Heart left ventricle (tissue), 16 donors: ENCODE measurements around the gene MGLL. TPM values are rescaled to one million over a fixed set of nuclear protein-coding genes. Genes with fewer than 3 reads are reported as not detected.

Source experiments
- ATAC-seq, 4 donors: fragments of 200-7000 bp; cut with Tn5 transposase; one replicate each; pipeline ENCODE4 v1.9.1; 2020 to 2022; ENCODE audit warnings: moderate library complexity in 4 of 4, mild to moderate bottlenecking in 3 of 4, moderate number of reproducible peaks in 1 of 4
- DNase-seq, 5 donors: peaks; one replicate each; pipeline ENCODE4 v3.0.0-alpha.2; 2020
- H3K27ac ChIP-seq, 12 donors: fragments of 200-600 bp; sonication (generic) in 4 of 12; one replicate each; pipeline versions ENCODE4 v1.5.0 to v1.8.0; 2016 to 2022; ENCODE audit warnings: mild to moderate bottlenecking in 2 of 12
- H3K27me3 ChIP-seq, 9 donors: fragments of 200-600 bp; sonication (generic) in 2 of 9; one replicate each; pipeline versions ENCODE4 v1.5.1 to v1.8.0; 2016 to 2022; ENCODE audit warnings: mild to moderate bottlenecking in 3 of 9
- H3K36me3 ChIP-seq, 9 donors: fragments of 200-600 bp; sonication (generic) in 2 of 9; one replicate each; pipeline versions ENCODE4 v1.5.0 to v1.8.0; 2018 to 2022; ENCODE audit warnings: mild to moderate bottlenecking in 2 of 9
- H3K4me1 ChIP-seq, 12 donors: fragments of 200-600 bp; sonication (generic) in 4 of 12; one replicate each; pipeline versions ENCODE4 v1.5.0 to v1.8.0; 2016 to 2022; ENCODE audit warnings: mild to moderate bottlenecking in 3 of 12
- H3K4me3 ChIP-seq, 12 donors: fragments of 200-600 bp; sonication (generic) in 4 of 12; one replicate each; pipeline versions ENCODE4 v1.5.0 to v1.8.0; 2017 to 2022; ENCODE audit warnings: mild to moderate bottlenecking in 9 of 12, moderate library complexity in 4 of 12
- H3K9me3 ChIP-seq, 12 donors: fragments of 200-600 bp; sonication (generic) in 4 of 12; one replicate each; pipeline versions ENCODE4 v1.5.0 to v1.8.0; 2016 to 2022; ENCODE audit warnings: mild to moderate bottlenecking in 1 of 12
- POLR2A ChIP-seq, 2 donors: fragments of 450-650 bp; IDR thresholded peaks; one replicate each; pipeline ENCODE4 v1.6.1; 2017; ENCODE audit warnings: antibody characterized with exemption in 2 of 2, mild to moderate bottlenecking in 2 of 2, moderate library complexity in 2 of 2
- WGBS, 4 donors: extraction: QIAGEN DNeasy Blood & Tissue Kit in 2 of 4; methylation state at CpG; one replicate each; pipeline versions ENCODE4 v1.1.5 to v1.1.7; 2013 to 2018; 5-methylcytosine and 5-hydroxymethylcytosine counted together
- intact Hi-C, 10 donors: fragments of 100-400 bp; cut with DNase I; formaldehyde crosslinking; loops; one replicate each; pipeline versions ENCODE4 v1.11.1 to v1.14.2; 2022
- polyA plus RNA-seq, 2 donors: library from polyadenylated mRNA; stranded (reverse); fragments of 200-250 nt; gene quantifications; one replicate each; pipeline ENCODE4 v1.2.3, GENCODE V29; 2013
- total RNA-seq, 9 donors: library from RNA; depleted of rRNA in 2 of 9; stranded (reverse); fragments of >200 nt in 2 of 9; fragmentation: NEBNext Ultra II Directional in 3 of 9; extraction: Animal tissue kit (Norgen Biotek cat#: 25700) in 3 of 9; gene quantifications; one replicate each; pipeline versions ENCODE4 v1.1.0 to v1.2.4, GENCODE V29; 2016 to 2023
- TF ChIP-seq, protein P1 (sequence below), 12 donors: fragments of 200-600 bp; sonication (generic) in 4 of 12; IDR thresholded peaks; one replicate each; pipeline versions ENCODE4 v1.5.0 to v1.8.0; 2018 to 2022; ENCODE audit warnings: antibody characterized with exemption in 12 of 12, mild to moderate bottlenecking in 5 of 12
- donor health status: ischemic (EF 13 %, LVEDD 7.1; RV severe dilation, severe dysfunction).
- donor health status: healthy with polysubstance abuse.
- donor health status: DM: no; HTN: yes; CAD: no.
- donor health status: DM: no; HTN: no; CAD: no.
- donor health status: ischemic (EF 25% LVEDD 6.9; RV normal size, moderate dysfunction).
- donor health status: ischemic (EF 25% LVEDD 5.7; RV mildly dilated, moderate dysfunction).
- donor health status: healthy.
- donor health status: DM: yes; HTN: yes; CAD: no.
- donor health status: ischemic (EF 35%, LVEDD 5.7; RV mildly dilated, moderate dysfunction).
- donor health status: nonischemic (EF 11% LVEDD 7.7; RV severe dilation, severe dysfunction).
- donor health status: DM: yes; HTN: yes; CAD: no.
- donor health status: PGD.
- donor health status: ischemic (EF 29% LVEDD 5.4; RV normal size, mild dysfunction).
- donor health status: nonischemic (EF 23%, LVEDD 6.1; RV moderate dilation, normal function).

MGLL gene
- total and polyA plus RNA-seq, 11 donors, result 38.5 to 119 (median 78.9) TPM

DNA sequence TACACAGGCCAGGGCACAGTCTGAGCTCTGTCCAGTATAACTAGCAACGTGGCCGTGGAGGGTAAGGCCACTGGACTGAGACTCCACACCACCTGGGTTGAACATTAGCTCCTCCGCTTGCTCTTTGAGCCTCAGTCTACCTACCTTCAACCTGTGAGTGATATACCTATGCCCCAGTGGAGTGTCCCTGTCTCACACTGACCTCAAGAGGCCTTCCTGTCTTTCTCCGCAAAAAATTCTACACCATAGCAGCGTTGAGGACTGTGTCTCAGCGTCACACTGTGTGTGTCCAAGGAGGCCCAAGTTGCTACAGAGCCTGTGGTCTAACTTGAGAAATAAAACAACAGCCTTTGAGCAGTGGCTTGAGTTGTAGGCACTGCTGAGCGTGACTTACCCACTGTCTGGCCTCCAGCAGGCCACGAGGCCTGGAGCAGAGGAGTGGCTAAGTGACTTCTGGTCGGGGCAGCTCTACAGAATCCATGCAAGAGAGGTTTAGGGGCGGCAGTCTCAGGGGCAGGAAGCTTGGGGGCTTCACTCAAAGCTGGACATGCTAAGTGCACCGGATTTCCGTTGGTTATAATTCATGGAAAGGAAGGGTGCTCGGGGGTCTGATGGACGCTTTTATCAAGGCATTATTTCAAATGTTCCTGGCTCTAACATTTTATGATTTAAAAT, 2.0 kb upstream of the MGLL start:
- TF ChIP-seq, protein P1, sequence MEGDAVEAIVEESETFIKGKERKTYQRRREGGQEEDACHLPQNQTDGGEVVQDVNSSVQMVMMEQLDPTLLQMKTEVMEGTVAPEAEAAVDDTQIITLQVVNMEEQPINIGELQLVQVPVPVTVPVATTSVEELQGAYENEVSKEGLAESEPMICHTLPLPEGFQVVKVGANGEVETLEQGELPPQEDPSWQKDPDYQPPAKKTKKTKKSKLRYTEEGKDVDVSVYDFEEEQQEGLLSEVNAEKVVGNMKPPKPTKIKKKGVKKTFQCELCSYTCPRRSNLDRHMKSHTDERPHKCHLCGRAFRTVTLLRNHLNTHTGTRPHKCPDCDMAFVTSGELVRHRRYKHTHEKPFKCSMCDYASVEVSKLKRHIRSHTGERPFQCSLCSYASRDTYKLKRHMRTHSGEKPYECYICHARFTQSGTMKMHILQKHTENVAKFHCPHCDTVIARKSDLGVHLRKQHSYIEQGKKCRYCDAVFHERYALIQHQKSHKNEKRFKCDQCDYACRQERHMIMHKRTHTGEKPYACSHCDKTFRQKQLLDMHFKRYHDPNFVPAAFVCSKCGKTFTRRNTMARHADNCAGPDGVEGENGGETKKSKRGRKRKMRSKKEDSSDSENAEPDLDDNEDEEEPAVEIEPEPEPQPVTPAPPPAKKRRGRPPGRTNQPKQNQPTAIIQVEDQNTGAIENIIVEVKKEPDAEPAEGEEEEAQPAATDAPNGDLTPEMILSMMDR (IDR thresholded peaks at IDR 0.05), result no peak
- TF ChIP-seq POLR2A (IDR thresholded peaks at IDR 0.05), result no peak
- Histone ChIP-seq H3K27me3 (no peaks in the 10 kb centered on the region), H3K9me3 (peaks cover 0 to 24% (median 9%) of the 10 kb centered on the region in 12 donors), H3K36me3 (peaks cover 0 to 13% (median under 1%) of the 10 kb centered on the region in 9 donors), H3K27ac (peak overlapping the region in 1 of 12 donors; percentile 11), H3K4me1 (peaks cover 0 to 35% (median 16%) of the 10 kb centered on the region in 12 donors), H3K4me3 (no peak overlapping the region)
- no peak for DNase-seq
- no peak for ATAC-seq
- intact Hi-C loops, result loop anchor here in 9 of 10 donors (2.0 to 10.0 kb wide), 9 partner anchors 37 to 249 kb away; partner anchors contain the start of genes ABTB1 (in 2 of the 9) and TPRA1 (in 1 of the 9)
- WGBS, 4 donors, result 90 to 94% (median 91%) methylated on average over 14 of the region's 14 CpGs

DNA sequence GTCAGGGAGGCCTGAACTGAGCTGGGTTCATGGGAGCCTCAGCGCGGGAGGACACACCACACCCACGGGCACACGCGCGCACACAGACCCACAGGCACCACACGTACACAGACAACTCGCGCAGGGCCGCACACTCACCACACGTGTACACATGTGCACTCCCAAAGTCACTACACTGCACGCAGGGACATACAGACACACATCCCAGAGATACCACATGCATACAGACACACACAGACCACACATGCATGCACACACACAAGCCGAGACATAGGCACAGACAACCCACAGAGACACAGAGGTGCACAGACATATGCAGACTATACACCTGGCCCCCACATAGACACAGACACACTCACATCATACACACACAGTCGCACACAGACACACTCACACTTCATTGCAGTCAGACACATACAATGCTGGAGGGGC, 1.1 kb upstream of the MGLL start:
- DNase-seq (no peak), ATAC-seq (no peak)
- H3K9me3 ChIP-seq, result peaks cover 0 to 17% (median 5%) of the 10 kb centered on the region in 12 donors
- WGBS, 4 donors, result 20 to 32% (median 25%) methylated on average over 11 to 14 of the region's 14 CpGs
- TF ChIP-seq, protein P1 (IDR thresholded peaks at IDR 0.05), result peak in 1 of 12 donors; percentile 51
- TF ChIP-seq POLR2A (IDR thresholded peaks at IDR 0.05), result no peak
- H3K4me1 ChIP-seq, result peaks cover 0 to 42% (median 24%) of the 10 kb centered on the region in 12 donors
- H3K4me3 ChIP-seq, result peak overlapping the region in 11 of 12 donors; percentile 67 to 99 (median 87)
- peaks cover 0 to 22% (median 9%) of the 10 kb centered on the region in 9 donors for H3K36me3 ChIP-seq
- intact Hi-C loops, result loop anchor here in 9 of 10 donors (1.0 to 10.0 kb wide), 12 partner anchors 35 to 249 kb away; partner anchors contain the start of genes ABTB1 (in 2 of the 9) and TPRA1 (in 1 of the 9)
- peak overlapping the region in 10 of 12 donors; percentile 47 to 97 (median 92) for H3K27ac ChIP-seq
- no peaks in the 10 kb centered on the region for H3K27me3 ChIP-seq

DNA sequence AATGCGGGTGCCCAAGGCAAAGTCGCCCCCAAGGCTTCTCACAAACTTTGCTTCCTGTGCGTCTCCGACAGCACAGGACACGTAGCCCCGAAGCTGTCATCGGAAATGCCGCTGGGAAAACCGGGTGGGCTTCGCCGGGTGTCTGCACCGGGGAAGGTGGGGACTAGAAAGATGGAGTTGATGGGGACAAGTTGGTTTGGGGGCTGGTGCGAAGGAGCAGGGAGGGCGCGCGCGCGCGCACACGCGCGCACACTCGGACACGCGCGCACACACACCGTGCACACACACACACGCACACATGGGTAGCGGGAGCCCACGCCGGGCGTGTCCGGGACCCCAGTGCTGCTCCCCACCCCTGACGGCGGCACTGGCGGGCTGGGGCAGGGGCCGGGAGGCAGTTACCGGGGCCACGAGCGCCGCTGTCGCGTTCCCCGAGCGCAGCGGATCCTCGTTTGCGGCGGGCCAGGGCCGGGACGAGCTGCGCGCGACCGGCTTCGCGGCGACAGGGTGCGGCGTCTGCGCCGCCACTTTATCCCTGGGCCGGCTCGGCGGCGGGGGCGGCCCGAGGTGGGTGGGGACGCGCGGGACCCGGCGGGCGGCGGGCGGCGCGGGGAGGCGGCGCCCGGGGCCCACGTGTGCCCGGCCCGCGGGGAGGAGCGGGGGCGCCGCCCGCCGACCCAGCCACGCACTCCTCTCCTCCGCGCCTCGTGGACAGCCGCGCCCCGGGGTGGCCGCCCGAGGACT, 539 bp upstream of the MGLL start:
- peak overlapping the region; percentile 67 to 99 (median 86) for H3K4me3 ChIP-seq
- peak overlapping the region; percentile 75 to 97 (median 92) for H3K27ac ChIP-seq
- H3K9me3 ChIP-seq, result peaks cover 0 to 11% (median under 1%) of the 10 kb centered on the region in 12 donors
- intact Hi-C loops, result loop anchor here in 9 of 10 donors (1.0 to 10.0 kb wide), 12 partner anchors 34 to 248 kb away; partner anchors contain the start of genes ABTB1 (in 2 of the 9) and TPRA1 (in 1 of the 9)
- peaks cover 0 to 46% (median 29%) of the 10 kb centered on the region in 12 donors for H3K4me1 ChIP-seq
- no peaks in the 10 kb centered on the region for H3K27me3 ChIP-seq
- ATAC-seq, result peak; percentile 62 to 89 (median 81)
- peaks cover 0 to 28% (median 14%) of the 10 kb centered on the region in 9 donors for H3K36me3 ChIP-seq
- WGBS, 4 donors, result 0 to 1% (median 0%) methylated on average over 15 to 99 of the region's 99 CpGs
- peak; percentile 64 to 87 (median 76) for DNase-seq
- TF ChIP-seq, protein P1 (IDR thresholded peaks at IDR 0.05), result peak in 6 of 12 donors; percentile 31 to 54 (median 38)
- peak in 1 of 2 donors; percentile 53 for TF ChIP-seq POLR2A (IDR thresholded peaks at IDR 0.05)
